HepG2 (cell line): Measurements from ENCODE around the gene TTC31. TPM values are rescaled to one million over a fixed set of nuclear protein-coding genes. Genes with fewer than 3 reads are reported as not detected.

Source experiments
- AHR ChIP-seq: IDR thresholded peaks from 2 replicates; pipeline ENCODE4 v1.6.1; 2018; ENCODE audit warnings: missing genetic modification reagents, missing compliant biosample characterization
- CCDC6 ChIP-seq: sonication (generic); formaldehyde crosslinking; IDR thresholded peaks from 2 replicates; pipeline ENCODE4 v1.8.1; 2022; ENCODE audit warnings: mild to moderate bottlenecking, missing genetic modification reagents, moderate library complexity
- CHD4 ChIP-seq: fragments of 200-600 bp; sonication (generic); IDR thresholded peaks from 2 replicates; pipeline ENCODE4 v1.7.0; 2017; ENCODE audit warnings: mild to moderate bottlenecking, low read length, borderline replicate concordance
- FOXO4 ChIP-seq: sonication (generic); formaldehyde crosslinking; conservative IDR thresholded peaks from 2 replicates; pipeline ENCODE4 v1.8.1; 2023; ENCODE audit warnings: missing genetic modification reagents
- HINFP ChIP-seq: sonication (generic); formaldehyde crosslinking; IDR thresholded peaks from 2 replicates; pipeline ENCODE4 v1.4.0; 2020; ENCODE audit warnings: low read depth, mild to moderate bottlenecking, missing genetic modification reagents
- JARID2 ChIP-seq: sonication (generic); formaldehyde crosslinking; IDR thresholded peaks from 2 replicates; pipeline ENCODE4 v1.8.1; 2023; ENCODE audit warnings: missing genetic modification reagents, inconsistent platforms; ENCODE audit not compliant: insufficient replicate concordance
- MTA1 ChIP-seq: sonication (generic); formaldehyde crosslinking; IDR thresholded peaks from 2 replicates; pipeline ENCODE4 v1.4.0; 2020; ENCODE audit warnings: missing genetic modification reagents, mild to moderate bottlenecking, borderline replicate concordance
- NFE2 ChIP-seq: sonication (generic); formaldehyde crosslinking; IDR thresholded peaks from 2 replicates; pipeline ENCODE4 v1.4.0; 2020; ENCODE audit warnings: missing genetic modification reagents
- ONECUT2 ChIP-seq: sonication (generic); formaldehyde crosslinking; IDR thresholded peaks from 2 replicates; pipeline ENCODE4 v1.4.0; 2020; ENCODE audit warnings: missing genetic modification reagents
- PBX2 ChIP-seq: IDR thresholded peaks from 2 replicates; pipeline ENCODE4 v1.6.1; 2016; ENCODE audit warnings: control low read depth
- PCBP1 ChIP-seq: fragments of 200-400 bp; formaldehyde crosslinking; IDR thresholded peaks from 2 replicates; pipeline ENCODE4 v1.6.1; 2017; ENCODE audit warnings: mild to moderate bottlenecking, low read depth, low read length, borderline replicate concordance
- PCBP2 ChIP-seq: fragments of 200-400 bp; formaldehyde crosslinking; optimal IDR thresholded peaks from 2 replicates; pipeline ENCODE3; 2018; ENCODE audit warnings: low read length, low read depth; ENCODE audit not compliant: poor library complexity, severe bottlenecking
- SAFB2 ChIP-seq: sonication (generic); formaldehyde crosslinking; IDR thresholded peaks from 2 replicates; pipeline ENCODE4 v1.5.1; 2020; ENCODE audit warnings: missing genetic modification reagents, low read depth, mild to moderate bottlenecking, borderline replicate concordance
- TCF12 ChIP-seq, 2 experiments: fragments of 450-650 bp in 1 of 2; sonication (generic) in 1 of 2; formaldehyde crosslinking in 1 of 2; IDR thresholded peaks; 2 replicates each; pipeline versions ENCODE4 v1.6.1 to v1.8.0; 2017 to 2022; ENCODE audit warnings: antibody characterized with exemption in 1 of 2, mild to moderate bottlenecking in 1 of 2, missing genetic modification reagents in 1 of 2, moderate library complexity in 1 of 2
- TCF7L2 ChIP-seq: IDR thresholded peaks from 2 replicates; pipeline ENCODE4 v1.6.1; 2011; ENCODE audit warnings: mild to moderate bottlenecking, low read depth, low read length, moderate library complexity
- ZBTB21 ChIP-seq: sonication (generic); formaldehyde crosslinking; IDR thresholded peaks from 2 replicates; pipeline ENCODE4 v1.4.0; 2020; ENCODE audit warnings: missing genetic modification reagents
- ZBTB7A ChIP-seq: sonication (generic); formaldehyde crosslinking; IDR thresholded peaks from 2 replicates; pipeline ENCODE4 v1.8.0; 2022; ENCODE audit warnings: mild to moderate bottlenecking, missing genetic modification reagents
- ZFP41 ChIP-seq: sonication (generic); formaldehyde crosslinking; IDR thresholded peaks from 2 replicates; pipeline ENCODE4 v1.4.0; 2020; ENCODE audit warnings: mild to moderate bottlenecking, missing genetic modification reagents, borderline replicate concordance
- ZFP90 ChIP-seq: sonication (generic); formaldehyde crosslinking; IDR thresholded peaks from 2 replicates; pipeline ENCODE4 v1.8.0; 2022; ENCODE audit warnings: missing genetic modification reagents, mild to moderate bottlenecking, inconsistent platforms, borderline replicate concordance
- ZKSCAN8 ChIP-seq: IDR thresholded peaks from 2 replicates; pipeline ENCODE4 v1.6.1; 2016; ENCODE audit warnings: borderline replicate concordance, missing genetic modification reagents, missing compliant biosample characterization
- ZNF329 ChIP-seq: sonication (generic); formaldehyde crosslinking; IDR thresholded peaks from 2 replicates; pipeline ENCODE4 v1.9.0; 2021; ENCODE audit warnings: low read depth, mild to moderate bottlenecking, missing genetic modification reagents
- ZNF350 ChIP-seq: sonication (generic); formaldehyde crosslinking; IDR thresholded peaks from 2 replicates; pipeline ENCODE4 v1.4.0; 2020; ENCODE audit warnings: mild to moderate bottlenecking, low read depth, missing genetic modification reagents, borderline replicate concordance
- ZNF451 ChIP-seq: sonication (generic); formaldehyde crosslinking; IDR thresholded peaks from 2 replicates; pipeline ENCODE4 v1.5.0; 2020; ENCODE audit warnings: mild to moderate bottlenecking, missing genetic modification reagents
- ZNF572 ChIP-seq: sonication (generic); formaldehyde crosslinking; IDR thresholded peaks from 2 replicates; pipeline ENCODE4 v1.5.1; 2020; ENCODE audit warnings: mild to moderate bottlenecking, missing genetic modification reagents
- ZNF772 ChIP-seq: sonication (generic); formaldehyde crosslinking; IDR thresholded peaks from 2 replicates; pipeline ENCODE4 v1.5.0; 2020; ENCODE audit warnings: mild to moderate bottlenecking, missing genetic modification reagents
- ZNF788 ChIP-seq: sonication (generic); formaldehyde crosslinking; IDR thresholded peaks from 2 replicates; pipeline ENCODE4 v1.5.0; 2020; ENCODE audit warnings: mild to moderate bottlenecking, missing genetic modification reagents, borderline replicate concordance
- ZSCAN25 ChIP-seq: sonication (generic); formaldehyde crosslinking; IDR thresholded peaks from 2 replicates; pipeline ENCODE4 v1.8.0; 2022; ENCODE audit warnings: mild to moderate bottlenecking, missing genetic modification reagents
- polyA plus RNA-seq, 8 experiments: library from polyadenylated mRNA; depleted of rRNA in 3 of 8; stranded (reverse) in 7 of 8; unstranded in 1 of 8; fragments of >200 nt; fragmentation: Illumina TruSeq in 4 of 8; extraction: Trizol in 4 of 8; gene quantifications; 2 replicates each; pipeline versions ENCODE4 v1.2.1 to v1.2.3, GENCODE V29; 2011 to 2016; ENCODE audit warnings: low read depth in 4 of 8, missing spikeins in 1 of 8, mixed read lengths in 1 of 8; ENCODE audit not compliant: insufficient read depth in 1 of 8
- total RNA-seq, 5 experiments: library from RNA; depleted of rRNA; stranded (reverse); fragments of >200 nt; fragmentation: Illumina TruSeq; extraction: Trizol; gene quantifications; 2 replicates each; pipeline ENCODE4 v1.2.3, GENCODE V29; 2016; ENCODE audit warnings: low read depth in 1 of 5

The TTC31 gene
- total and polyA plus RNA-seq, 2 of the 13 experiments (the other 11 are each of a cell fraction or from before 2014, with no cell fraction given) = 28.3 to 39.5 TPM

- TF ChIP-seq SAFB2 (CRISPR knock-in tag) (peak; percentile 95), ZNF772 (CRISPR knock-in tag) (no peak; the same call in 1 of the 2 replicates), ZNF451 (CRISPR knock-in tag) (peak; percentile 38; the same call in 1 of the 2 replicates), PCBP1 (0 out of 2 replicates have a peak, but pooled peaks have one; percentile 81), AHR (CRISPR knock-in tag) (peak; percentile 23; the same call in 1 of the 2 replicates), ZFP90 (CRISPR knock-in tag) (peak; percentile 43), PCBP2 (no peak), ZBTB7A (no peak), PBX2 (CRISPR knock-in tag) (no peak), ZSCAN25 (CRISPR knock-in tag) (no peak; the same call in none of the 2 replicates), ZNF788 (CRISPR knock-in tag) (peak; percentile 75; the same call in 1 of the 2 replicates), ZBTB21 (CRISPR knock-in tag) (peak; percentile 62; the same call in 1 of the 2 replicates), MTA1 (no peak; the same call in 1 of the 2 replicates), ZNF350 (CRISPR knock-in tag) (peak; percentile 84; the same call in 1 of the 2 replicates), FOXO4 (CRISPR knock-in tag) (no peak), ZNF329 (CRISPR knock-in tag) (no peak), HINFP (CRISPR knock-in tag) (peak; percentile 97), CCDC6 (CRISPR knock-in tag) (peak; percentile 91; the same call in 1 of the 2 replicates), NFE2 (no peak), TCF7L2 (no peak), CHD4 (peak; percentile 50; the same call in 1 of the 2 replicates), ZNF572 (CRISPR knock-in tag) (no peak), TCF12 (IDR thresholded peaks at IDR 0.05) (no peak), TCF12 (CRISPR knock-in tag; IDR thresholded peaks at IDR 0.05) (peak; percentile 57; the same call in 1 of the 2 replicates), ONECUT2 (0 out of 2 replicates have a peak, but pooled peaks have one; percentile 40), ZKSCAN8 (CRISPR knock-in tag) (peak; percentile 15; the same call in 1 of the 2 replicates), JARID2 (CRISPR knock-in tag) (no peak), ZFP41 (peak; percentile 44; the same call in 1 of the 2 replicates)
Measured at GRCh38 chr2:74457549-74458131, 25.2 kb upstream of the TTC31 start (continued).
